Fibroblast of mammary gland (primary cell): ENCODE data around the gene ZNF780A.

Experiments used
- DNase-seq: peaks from one replicate; pipeline ENCODE4 v3.0.0-alpha.2; 2010; ENCODE audit warnings: low read depth
- H3K4me3 ChIP-seq: 2 replicates; pipeline ENCODE4 v1.5.1; 2011; ENCODE audit warnings: low read depth, mild to moderate bottlenecking, low read length, moderate library complexity; ENCODE audit not compliant: control insufficient read depth
- TF ChIP-seq, protein P1 (sequence below): conservative IDR thresholded peaks from 2 replicates; pipeline ENCODE4 v1.5.1; 2011; ENCODE audit warnings: low read depth, low read length, inconsistent platforms; ENCODE audit not compliant: control insufficient read depth, insufficient read depth

The ZNF780A gene

DNA sequence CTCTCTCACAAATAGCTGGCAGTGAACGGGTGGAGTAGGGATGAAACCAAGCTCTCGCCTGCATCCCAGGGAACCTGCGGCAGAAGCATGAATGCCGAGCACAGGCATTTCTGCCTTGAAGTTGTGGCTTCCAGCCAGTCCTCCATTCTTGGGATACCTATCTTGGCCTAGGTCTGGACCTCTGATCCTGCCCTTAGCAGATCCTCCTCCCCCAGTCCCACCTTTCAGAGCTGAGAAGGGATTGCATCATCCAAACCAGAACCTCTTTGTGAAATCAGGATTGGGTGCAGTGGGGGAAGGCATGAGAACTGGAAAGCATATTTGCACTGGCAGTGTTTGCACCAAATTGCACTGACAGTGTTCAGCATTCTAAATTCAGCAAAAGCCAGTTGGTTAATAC lies 5.8 kb downstream of the ZNF780A start:
- TF ChIP-seq, protein P1, sequence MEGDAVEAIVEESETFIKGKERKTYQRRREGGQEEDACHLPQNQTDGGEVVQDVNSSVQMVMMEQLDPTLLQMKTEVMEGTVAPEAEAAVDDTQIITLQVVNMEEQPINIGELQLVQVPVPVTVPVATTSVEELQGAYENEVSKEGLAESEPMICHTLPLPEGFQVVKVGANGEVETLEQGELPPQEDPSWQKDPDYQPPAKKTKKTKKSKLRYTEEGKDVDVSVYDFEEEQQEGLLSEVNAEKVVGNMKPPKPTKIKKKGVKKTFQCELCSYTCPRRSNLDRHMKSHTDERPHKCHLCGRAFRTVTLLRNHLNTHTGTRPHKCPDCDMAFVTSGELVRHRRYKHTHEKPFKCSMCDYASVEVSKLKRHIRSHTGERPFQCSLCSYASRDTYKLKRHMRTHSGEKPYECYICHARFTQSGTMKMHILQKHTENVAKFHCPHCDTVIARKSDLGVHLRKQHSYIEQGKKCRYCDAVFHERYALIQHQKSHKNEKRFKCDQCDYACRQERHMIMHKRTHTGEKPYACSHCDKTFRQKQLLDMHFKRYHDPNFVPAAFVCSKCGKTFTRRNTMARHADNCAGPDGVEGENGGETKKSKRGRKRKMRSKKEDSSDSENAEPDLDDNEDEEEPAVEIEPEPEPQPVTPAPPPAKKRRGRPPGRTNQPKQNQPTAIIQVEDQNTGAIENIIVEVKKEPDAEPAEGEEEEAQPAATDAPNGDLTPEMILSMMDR, result no peak
- no peak overlapping the region for H3K4me3 ChIP-seq
- no peak for DNase-seq

DNA sequence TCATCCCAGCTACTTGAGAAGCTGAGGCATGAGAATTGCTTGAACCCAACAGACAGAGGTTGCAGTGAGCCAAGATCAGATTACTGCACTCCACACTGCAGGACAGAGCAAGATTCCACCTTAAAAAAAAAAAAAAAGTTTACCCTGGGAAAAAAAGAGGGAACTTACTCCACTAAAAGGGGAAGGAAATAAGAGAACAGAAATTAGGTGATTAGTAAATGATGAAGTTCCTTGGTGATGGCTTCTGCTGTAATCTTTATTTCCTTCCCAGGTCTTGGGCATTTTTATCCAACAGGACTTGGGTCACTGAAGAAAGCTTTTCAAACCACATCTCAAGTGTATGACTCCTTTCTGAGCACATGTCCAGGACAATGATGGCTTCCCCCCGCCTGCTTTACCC lies 9.3 kb downstream of the ZNF780A start:
- DNase-seq, result no peak
- TF ChIP-seq, protein P1, result no peak
- no peak overlapping the region for H3K4me3 ChIP-seq

DNA sequence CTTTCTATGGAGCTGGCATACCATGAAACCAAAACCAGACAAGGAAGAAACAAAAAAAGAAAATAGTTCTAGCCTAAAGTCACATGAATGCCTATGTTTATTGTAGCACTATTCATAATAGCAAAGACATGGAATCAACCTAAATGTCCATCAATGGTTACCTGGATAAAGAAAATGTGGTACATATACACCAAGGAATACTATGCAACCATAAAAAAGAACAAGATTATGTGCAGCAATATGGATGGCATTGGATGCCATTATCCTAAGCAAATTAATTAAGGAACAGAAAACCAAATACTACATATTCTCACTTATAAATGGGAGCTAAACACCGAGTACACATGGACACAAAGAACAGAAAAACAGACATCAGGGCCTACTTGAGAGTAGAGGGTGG lies 10.5 kb downstream of the ZNF780A start:
- DNase-seq, result no peak
- TF ChIP-seq, protein P1, result no peak

DNA sequence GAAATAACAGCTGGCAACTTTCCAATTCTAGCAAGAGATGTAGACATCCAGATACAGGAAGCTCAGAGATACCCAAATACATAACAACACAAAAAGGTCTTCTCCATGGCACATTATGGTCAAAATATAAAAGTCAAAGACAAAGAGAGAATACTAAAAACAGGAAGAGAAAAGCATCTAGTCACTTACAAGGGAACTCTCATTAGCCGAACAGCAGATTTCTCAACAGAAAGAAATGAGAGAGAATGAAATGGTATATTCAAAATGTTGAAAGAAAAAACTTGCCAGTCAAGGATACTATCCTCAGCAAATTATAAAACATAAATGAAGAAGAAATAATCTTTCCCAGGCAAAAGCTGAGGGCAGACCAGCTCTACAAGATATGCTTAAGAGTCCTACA lies 12.4 kb downstream of the ZNF780A start:
- TF ChIP-seq, protein P1, result no peak

More for the DNA sequence above, 10.5 kb downstream of the ZNF780A start:
- H3K4me3 ChIP-seq, result no peak overlapping the region

DNA sequence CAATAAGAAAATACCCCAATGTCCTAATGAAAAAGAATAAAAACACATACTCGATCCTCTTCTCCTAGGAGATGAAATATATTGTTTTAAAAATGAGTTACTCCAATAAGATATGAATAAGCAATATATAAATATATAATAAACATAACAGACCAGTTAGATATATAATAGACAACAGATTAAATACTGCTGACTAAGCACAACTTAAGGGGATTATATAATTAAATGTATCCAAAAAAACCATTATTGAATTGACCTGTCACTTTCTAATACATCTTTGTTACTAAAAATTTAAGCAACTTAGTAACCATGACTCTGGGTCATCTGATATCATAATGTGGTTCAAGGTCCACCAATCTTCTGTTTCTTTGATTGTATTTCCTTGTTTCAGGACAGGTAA lies 20.7 kb downstream of the ZNF780A start:
- no peak for DNase-seq
- TF ChIP-seq, protein P1, result no peak
- H3K4me3 ChIP-seq, result no peak overlapping the region

More for the DNA sequence above, 12.4 kb downstream of the ZNF780A start:
- no peak overlapping the region for H3K4me3 ChIP-seq
- no peak for DNase-seq

DNA sequence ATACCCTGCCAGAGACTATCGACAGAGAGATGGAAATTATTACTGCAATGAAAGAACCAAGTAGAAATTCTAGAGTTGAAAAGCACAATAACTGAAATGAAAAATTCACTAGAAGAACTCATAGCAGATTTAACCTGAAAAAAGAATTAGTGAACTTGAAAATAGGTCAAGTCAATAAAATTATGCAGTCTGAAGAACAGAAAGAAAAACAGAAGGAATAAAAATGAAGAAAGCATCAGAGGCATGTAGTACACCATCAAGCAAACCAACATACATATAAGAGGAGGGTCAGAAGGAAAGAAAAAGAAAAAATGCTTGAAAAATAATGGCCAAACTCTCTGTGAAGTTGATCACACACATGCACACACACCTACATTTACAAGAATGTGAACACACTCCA lies 31.1 kb downstream of the ZNF780A start:
- TF ChIP-seq, protein P1, result no peak
- DNase-seq, result no peak
- H3K4me3 ChIP-seq, result no peak overlapping the region

DNA sequence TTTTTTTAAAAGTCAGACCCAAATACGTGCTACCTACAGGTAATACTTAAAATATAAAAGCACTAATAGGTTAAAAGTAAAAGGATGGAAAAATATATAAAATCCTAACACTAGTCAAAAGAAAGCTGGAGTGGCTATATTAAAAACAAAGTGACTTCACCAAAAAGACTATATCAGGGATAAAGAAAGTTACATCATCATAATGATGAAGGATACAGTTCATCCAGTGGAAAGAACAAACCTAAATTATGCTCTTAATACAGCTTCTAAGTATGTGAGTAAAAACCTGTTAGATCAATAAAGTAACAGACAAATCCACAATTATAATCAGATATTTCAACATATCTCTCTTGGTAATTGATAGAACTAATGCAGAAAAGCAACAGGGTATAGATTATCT lies 33.6 kb downstream of the ZNF780A start:
- TF ChIP-seq, protein P1, result no peak
- DNase-seq, result no peak
- H3K4me3 ChIP-seq, result no peak overlapping the region
